ENCODE results near the gene PLXNA4.

GRCh38 chr7:132417103-132417906 is 159.0 kb downstream of the PLXNA4 start:
- TF ChIP-seq CTCF (IDR thresholded peaks at IDR 0.05; ENCODE audit: insufficient read depth, low read depth, low read length) = no peak
- no peak for TF ChIP-seq EZH2 (IDR thresholded peaks at IDR 0.05; ENCODE audit: insufficient read depth, low read length)

Data from astrocyte (in vitro differentiated cells and primary cell).